Lower leg skin (tissue), 4 donors: ENCODE results near the gene NR3C2. TPM values are rescaled to one million over a fixed set of nuclear protein-coding genes. Genes with fewer than 3 reads are reported as not detected.
"Not testable (repeated sequence)": the region's sequence is repeated elsewhere in the genome, so short reads cannot be mapped to it uniquely, and the experiment has no call there.

Experiments used
- DNase-seq, 2 donors: peaks; one replicate each; pipeline ENCODE4 v3.0.0-alpha.2; 2019; ENCODE audit warnings: low spot score in 2 of 2
- H3K4me3 ChIP-seq: fragments of 200-600 bp; sonication (generic); 2 replicates; pipeline ENCODE4 v1.5.1; 2017; ENCODE audit warnings: mild to moderate bottlenecking, low read depth; ENCODE audit not compliant: poor library complexity, severe bottlenecking
- POLR2A ChIP-seq, 2 donors: fragments of 450-650 bp; IDR thresholded peaks; one replicate each; pipeline ENCODE4 v1.6.1; 2016 to 2017; ENCODE audit warnings: antibody characterized with exemption in 2 of 2, mild to moderate bottlenecking in 1 of 2, moderate library complexity in 1 of 2
- WGBS, 2 donors: methylation state at CpG; one replicate each; pipeline ENCODE4 v1.1.5; 2018; 5-methylcytosine and 5-hydroxymethylcytosine counted together
- intact Hi-C: fragments of 100-400 bp; cut with DNase I; formaldehyde crosslinking; loops from one replicate; pipeline ENCODE4 v1.15.0; 2023; ENCODE audit warnings: low total_unique reads
- total RNA-seq, 4 donors: library from RNA; depleted of rRNA; stranded (reverse); fragments of >200 nt; gene quantifications; one replicate each; pipeline ENCODE4 v1.1.0, GENCODE V29; 2016
- TF ChIP-seq, protein P1 (sequence below), 3 donors: fragments of 450-650 bp; IDR thresholded peaks; one replicate each; pipeline ENCODE4 v1.5.1; 2016; ENCODE audit warnings: antibody characterized with exemption in 3 of 3, mild to moderate bottlenecking in 3 of 3, moderate library complexity in 2 of 3

The NR3C2 gene
- total RNA-seq, 4 donors from 2014 or later = 9.7 to 21.3 (median 10.6) TPM

DNA sequence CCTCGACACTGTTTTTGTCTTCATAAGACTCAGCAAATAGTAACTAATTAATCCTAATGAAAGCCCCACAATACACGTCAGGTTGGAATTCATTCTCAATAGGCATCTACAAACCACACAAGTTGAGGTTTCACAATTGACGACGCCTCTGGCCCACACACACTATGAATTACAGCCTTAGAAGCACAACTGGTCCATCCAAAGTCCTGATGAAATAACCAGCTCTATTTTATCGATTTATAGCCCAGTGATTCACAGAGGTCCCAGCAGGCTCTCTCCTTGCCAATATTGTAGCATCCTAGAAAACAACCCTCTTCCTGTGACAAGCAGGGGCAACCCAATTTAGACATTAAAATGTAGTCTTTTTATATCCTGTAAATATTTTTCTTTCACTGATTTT is 112.1 kb downstream of the NR3C2 start:
- 63 to 65% methylated on average over 5 of the region's 5 CpGs for WGBS, 2 donors
- intact Hi-C loops = no loop called here
- no peak for DNase-seq
- TF ChIP-seq POLR2A (IDR thresholded peaks at IDR 0.05) = no peak
- TF ChIP-seq, protein P1, sequence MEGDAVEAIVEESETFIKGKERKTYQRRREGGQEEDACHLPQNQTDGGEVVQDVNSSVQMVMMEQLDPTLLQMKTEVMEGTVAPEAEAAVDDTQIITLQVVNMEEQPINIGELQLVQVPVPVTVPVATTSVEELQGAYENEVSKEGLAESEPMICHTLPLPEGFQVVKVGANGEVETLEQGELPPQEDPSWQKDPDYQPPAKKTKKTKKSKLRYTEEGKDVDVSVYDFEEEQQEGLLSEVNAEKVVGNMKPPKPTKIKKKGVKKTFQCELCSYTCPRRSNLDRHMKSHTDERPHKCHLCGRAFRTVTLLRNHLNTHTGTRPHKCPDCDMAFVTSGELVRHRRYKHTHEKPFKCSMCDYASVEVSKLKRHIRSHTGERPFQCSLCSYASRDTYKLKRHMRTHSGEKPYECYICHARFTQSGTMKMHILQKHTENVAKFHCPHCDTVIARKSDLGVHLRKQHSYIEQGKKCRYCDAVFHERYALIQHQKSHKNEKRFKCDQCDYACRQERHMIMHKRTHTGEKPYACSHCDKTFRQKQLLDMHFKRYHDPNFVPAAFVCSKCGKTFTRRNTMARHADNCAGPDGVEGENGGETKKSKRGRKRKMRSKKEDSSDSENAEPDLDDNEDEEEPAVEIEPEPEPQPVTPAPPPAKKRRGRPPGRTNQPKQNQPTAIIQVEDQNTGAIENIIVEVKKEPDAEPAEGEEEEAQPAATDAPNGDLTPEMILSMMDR (IDR thresholded peaks at IDR 0.05) = no peak
- H3K4me3 ChIP-seq = no peak overlapping the region

- H3K4me3 ChIP-seq = no peak overlapping the region
- DNase-seq = no peak
- WGBS, 2 donors = 95 to 98% methylated on average over 5 of the region's 5 CpGs
- intact Hi-C loops = no loop called here
- TF ChIP-seq POLR2A (IDR thresholded peaks at IDR 0.05) = no peak
These were observed 112.5 kb downstream of the NR3C2 start for GRCh38 chr4:148329751-148330150.

GRCh38 chr4:148327683-148328082 is 114.5 kb downstream of the NR3C2 start:
- WGBS, 2 donors = 57 to 86% methylated on average over 1 of the region's 1 CpG
- H3K4me3 ChIP-seq = no peak overlapping the region
- TF ChIP-seq POLR2A (IDR thresholded peaks at IDR 0.05) = no peak
- TF ChIP-seq, protein P1 (IDR thresholded peaks at IDR 0.05) = no peak
- intact Hi-C loops = no loop called here
- no peak for DNase-seq

GRCh38 chr4:148323316-148323715 is 118.9 kb downstream of the NR3C2 start:
- DNase-seq, H3K4me3 ChIP-seq, intact Hi-C loops: not testable (repeated sequence)

GRCh38 chr4:148315049-148315448 is 127.2 kb downstream of the NR3C2 start:
- DNase-seq = no peak
- WGBS, 2 donors = 84 to 90% methylated on average over 2 of the region's 2 CpGs
- H3K4me3 ChIP-seq = no peak overlapping the region
- intact Hi-C loops = no loop called here
- TF ChIP-seq, protein P1 (IDR thresholded peaks at IDR 0.05) = no peak
- no peak for TF ChIP-seq POLR2A (IDR thresholded peaks at IDR 0.05)

More at GRCh38 chr4:148323316-148323715, 118.9 kb downstream of the NR3C2 start:
- WGBS, 2 donors = 88 to 94% methylated on average over 16 to 17 of the region's 17 CpGs

DNA sequence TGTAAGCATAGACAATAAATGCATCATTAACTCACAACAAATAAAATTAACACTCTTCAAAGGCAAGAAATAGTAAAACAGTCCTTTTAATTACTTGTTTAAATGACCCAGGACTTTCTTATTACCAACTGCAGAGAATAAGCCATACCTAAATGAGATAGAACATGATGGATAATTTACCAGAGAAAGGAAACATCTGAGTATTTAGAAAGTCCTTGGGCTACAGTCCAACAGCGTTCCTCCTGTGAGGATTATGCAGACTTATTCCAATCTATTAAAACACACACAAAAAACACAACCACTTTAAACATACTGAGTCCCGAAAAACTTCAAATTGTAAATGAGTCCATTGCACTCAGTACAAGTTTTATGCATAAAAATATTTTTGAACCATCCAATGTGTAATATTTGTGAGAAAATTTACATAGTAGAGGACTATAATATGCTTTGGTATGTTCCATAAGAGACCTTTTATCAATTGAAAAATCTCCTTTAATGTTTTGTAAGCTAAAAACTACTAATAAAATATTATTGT is 129.2 kb downstream of the NR3C2 start:
- no peak for TF ChIP-seq POLR2A (IDR thresholded peaks at IDR 0.05)
- TF ChIP-seq, protein P1 (IDR thresholded peaks at IDR 0.05) = no peak
- WGBS, 2 donors = 66 to 71% methylated on average over 2 of the region's 2 CpGs
- intact Hi-C loops = no loop called here
- no peak overlapping the region for H3K4me3 ChIP-seq
- DNase-seq = no peak

DNA sequence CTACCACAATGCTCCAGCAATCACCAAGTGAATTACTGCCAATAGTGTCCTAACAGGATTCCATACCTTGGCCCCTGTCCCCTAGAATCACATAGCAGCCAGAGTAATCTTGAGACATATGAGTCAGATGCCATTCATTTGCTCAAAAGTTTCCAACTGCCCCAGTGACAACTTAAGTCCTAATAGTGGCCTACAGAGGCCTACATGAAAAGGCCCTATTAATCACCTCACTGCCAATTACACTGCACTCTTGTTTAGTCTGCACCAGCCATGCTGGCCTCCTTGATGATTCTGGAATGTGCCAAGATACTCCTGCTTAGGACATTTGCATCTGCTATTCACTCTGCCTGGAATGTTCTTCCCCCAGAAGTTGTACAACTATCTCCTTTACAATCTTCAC is 130.7 kb downstream of the NR3C2 start:
- no peak for DNase-seq
- TF ChIP-seq, protein P1 (IDR thresholded peaks at IDR 0.05) = no peak
- TF ChIP-seq POLR2A (IDR thresholded peaks at IDR 0.05) = no peak
- no peak overlapping the region for H3K4me3 ChIP-seq
- intact Hi-C loops = no loop called here
